GM21423 (cell line): ENCODE results near the gene CHST8.
"Not testable (repeated sequence)": the region's sequence is repeated elsewhere in the genome, so short reads cannot be mapped to it uniquely, and the experiment has no call there.

ENCODE experiments used
- ATAC-seq: cut with Tn5 transposase; IDR thresholded peaks from one replicate; pipeline ENCODE4 v1.9.1; 2021; ENCODE audit warnings: mild to moderate bottlenecking, moderate library complexity; ENCODE audit not compliant: unreplicated experiment

Gene CHST8

DNA sequence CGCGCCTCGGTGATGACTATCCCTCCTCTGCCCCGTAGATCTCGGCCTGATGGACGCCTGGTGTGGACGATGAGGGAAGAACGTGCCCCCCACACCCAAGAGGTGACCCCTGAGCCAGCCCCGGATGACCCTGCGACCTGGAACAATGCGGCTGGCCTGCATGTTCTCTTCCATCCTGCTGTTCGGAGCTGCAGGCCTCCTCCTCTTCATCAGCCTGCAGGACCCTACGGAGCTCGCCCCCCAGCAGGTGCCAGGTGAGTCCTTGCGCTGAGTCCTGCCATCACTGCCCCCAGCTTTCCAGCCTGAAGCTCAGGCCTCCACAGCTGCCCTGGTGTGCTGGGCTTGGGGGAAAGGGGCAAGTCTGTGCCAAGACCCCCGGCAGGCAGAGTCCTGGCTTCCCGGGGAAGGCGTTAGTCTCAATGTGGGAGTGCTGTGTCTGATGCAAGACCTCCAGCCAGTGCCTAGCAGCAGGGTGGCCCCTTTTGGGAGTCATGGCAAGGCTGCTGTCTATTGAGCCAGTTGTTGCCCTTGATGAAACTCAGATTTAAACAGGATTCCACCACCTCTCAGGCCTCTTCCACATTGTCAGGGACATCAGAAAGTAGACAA, 67.5 kb downstream of the CHST8 start:
- ATAC-seq: no peak

DNA sequence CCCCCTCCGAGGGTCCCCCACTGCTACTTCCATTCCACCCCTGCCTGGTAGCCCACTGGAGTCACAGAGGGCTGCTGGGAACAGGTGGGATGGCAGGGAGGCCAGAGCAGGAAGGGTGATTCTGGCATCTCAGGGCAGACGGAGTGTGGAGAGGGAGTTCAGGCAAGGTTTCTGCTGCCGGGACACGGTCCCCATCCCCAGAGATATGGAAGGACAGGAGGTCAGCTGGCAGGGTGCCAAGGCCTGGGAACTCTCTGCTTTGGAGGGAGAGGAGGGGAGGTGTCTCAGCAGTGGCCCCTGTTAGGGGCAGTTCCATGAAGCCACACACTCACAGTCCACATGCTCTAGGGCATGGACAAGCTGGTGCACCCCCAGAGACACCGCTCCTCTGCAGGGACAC, 68.1 kb downstream of the CHST8 start:
- no peak for ATAC-seq

DNA sequence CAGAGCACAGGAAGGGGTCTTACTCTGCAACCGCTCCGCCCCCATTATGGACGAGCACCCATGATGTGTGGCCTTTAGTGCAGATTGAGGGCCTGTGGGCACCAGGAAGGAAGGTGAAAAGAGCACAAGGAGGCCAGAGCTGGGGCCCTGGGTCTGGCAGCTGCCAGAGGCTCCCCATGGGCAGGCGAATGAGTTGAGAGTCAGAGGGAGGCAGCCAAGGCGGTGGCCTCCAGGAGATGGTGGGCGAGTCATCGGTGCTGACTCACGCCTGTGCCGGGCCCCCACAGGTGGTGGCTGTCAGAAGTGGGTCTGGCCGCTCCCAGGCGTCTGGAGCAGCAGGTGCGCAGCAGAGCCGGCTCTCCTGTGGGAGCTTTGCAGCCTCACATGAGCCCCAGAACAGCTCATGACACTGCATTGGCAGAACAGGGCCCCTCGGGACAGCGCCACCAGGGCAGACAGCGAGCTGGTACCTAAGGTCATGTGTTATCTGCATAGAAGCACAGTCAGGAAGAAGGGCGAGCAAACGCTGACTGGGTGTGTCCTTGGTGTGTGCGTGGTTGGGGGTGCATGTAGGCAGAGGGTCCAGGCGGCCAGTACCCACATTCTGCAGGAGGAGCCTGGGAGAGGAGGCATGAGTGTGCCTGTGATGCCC, 68.8 kb downstream of the CHST8 start:
- ATAC-seq: no peak

DNA sequence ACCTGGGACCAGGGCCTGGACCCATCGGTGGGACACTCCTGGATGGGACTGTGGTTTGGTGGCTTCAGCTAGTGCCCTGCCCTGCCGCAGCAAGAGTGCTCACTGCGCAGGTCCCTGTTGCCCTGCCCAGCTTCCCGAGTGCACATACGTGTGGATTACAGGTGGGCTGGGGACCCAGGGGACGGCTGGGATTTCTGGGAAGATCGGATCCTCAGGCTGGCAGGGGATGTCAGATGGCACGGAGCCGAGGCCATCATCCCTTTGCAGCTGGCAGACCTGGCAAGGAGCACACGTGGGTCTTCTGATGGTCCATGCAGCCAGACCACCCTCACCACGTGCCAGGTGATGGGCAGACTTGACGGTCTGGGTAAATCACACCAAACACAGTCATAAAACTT, 69.3 kb downstream of the CHST8 start:
- ATAC-seq: no peak

DNA sequence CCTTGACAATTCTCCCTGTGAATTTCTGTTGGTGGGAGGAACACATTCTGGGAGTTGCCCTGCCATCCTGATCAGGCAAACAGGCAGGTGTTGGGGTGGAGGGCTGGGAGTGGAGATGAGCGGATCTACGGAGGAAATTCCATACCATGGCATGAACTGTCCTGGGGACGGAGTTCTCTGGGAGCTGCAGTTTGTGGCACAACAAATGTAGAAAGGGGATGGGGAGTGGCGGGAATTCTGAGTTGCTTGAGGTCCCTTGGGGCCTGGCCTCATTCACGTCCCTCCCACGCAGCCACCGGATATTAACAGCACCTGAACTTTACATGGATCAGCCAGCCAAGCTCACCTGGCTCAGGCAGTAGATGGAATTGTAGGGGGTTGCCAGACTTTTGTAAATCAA, 70.0 kb downstream of the CHST8 start:
- no peak for ATAC-seq

DNA sequence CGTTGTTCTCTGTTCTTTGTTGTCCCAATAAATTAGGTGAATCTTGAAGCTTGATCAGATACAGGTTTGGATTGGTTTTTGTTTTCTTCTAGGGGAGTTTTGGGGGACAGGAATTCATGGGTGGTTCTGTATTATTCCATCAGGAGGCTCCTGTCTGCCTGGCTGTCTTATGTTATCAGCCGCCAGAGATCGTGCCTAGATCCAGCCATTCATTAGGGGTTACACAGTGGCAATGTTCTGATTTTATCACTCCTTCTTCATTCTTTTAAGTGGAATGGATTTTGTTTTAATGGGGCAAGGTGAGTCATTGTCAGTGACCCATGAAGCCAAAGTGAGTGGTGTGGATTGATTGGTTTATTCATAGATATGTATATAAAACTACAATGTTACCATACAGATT, 71.9 kb downstream of the CHST8 start:
- no peak for ATAC-seq

DNA sequence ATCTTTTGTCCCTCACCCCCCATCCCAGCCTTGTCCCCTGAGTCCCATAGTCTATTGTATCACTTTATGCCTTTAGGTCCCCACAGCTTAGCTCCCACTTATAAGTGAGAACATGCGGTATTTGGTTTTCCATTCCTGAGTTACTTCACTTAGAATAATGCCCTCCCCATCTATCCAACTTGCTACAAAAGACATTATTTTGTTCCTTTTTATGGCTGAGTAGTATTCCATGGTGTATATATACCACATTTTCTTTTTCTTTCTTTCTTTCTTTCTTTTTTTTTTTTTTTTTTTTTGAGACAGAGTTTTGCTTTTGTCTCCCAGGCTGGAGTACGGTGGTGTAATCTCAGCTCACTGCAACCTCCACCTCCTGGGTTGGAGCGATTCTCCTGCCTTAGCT, 73.8 kb downstream of the CHST8 start:
- not testable (repeated sequence) for ATAC-seq

DNA sequence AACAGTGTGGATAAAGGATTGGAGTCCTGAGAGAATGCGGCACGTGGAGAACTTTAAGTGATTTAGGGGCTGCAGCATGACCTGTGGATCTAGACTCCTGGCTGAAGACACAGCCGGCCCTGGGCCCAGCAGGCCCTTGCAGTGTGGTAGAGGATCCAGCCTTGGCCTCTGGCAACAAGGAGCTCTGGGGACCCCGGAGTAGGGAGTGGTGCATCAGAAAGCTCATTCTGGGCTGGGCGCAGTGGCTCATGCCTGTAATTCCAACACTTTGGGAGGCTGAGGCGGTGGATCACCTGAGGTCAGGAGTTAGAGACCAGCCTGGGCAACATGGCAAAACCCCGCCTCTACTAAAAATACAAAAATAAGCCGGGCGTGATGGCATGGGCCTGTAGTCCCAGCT, 76.0 kb downstream of the CHST8 start:
- no peak for ATAC-seq

DNA sequence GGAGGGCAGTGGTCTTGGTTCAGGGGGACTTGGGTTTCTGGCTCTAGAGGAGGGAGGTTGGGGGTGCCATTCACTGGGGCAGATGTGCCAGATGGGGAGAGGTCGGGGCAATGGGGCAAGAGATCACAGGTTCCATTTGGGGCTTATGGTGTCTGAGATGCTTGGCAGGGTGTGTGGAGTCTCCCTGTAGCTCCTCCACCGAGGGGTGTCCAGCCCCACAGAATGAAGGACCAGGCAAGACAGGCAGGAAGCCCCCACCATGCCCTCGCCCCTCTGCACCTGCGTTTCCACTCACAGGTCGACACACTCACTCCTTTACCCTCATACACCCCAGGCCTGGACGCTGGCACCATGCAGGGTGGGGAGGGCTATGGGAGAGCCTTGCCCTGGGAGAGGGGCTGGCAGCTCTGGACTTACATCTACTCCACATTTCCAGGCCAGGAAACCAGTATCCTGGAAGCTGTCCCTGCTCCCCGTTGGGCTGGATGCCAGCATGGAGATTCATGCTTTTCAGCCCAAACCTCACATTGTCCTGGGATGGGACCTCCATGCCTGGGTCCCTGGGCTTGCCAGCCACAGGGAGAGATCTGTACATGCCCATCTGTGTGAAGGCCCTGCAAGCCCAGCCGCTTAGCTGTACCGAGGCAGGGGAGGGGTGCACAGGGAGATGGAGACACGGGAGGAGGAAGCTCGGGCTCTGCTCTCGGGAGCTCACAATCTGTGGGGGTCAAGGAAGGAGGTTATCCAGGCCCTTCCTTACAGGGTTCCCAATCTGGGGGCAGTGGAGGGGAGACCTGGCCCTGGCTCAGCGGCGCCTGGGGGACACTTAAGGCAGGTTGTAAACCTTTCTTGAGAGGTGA, 77.1 kb downstream of the CHST8 start:
- ATAC-seq: no peak

DNA sequence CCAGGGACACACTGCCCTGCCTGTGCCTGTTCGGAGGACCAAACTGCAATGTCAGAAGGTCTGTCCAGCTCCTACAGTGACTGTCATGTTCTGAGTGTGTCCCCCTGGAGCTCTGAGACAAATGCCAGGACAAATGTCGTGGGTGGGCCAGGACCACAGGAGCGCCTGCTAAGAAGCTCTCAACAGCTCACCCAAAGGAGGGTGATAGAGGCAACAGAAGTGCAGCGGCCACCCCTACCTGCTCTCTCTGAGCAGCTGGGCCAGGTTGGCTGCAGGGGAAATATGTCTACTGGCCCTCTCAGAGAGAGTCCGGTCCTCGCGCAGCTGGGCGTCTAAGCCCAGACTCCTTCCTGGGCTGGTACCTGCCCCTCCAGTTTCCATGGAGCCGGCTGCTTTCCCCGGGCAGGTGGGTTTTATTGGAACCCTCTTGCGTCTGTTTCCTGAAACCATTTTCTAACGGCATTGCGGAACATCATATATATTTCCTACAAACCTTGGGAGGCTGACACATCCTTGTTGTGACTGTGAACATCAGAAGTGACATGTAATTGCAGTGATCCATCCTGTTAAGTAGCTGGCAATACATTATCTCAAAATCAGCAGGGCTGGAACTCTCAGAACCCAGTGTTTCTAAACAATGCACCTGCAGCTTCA, 78.1 kb downstream of the CHST8 start:
- no peak for ATAC-seq

DNA sequence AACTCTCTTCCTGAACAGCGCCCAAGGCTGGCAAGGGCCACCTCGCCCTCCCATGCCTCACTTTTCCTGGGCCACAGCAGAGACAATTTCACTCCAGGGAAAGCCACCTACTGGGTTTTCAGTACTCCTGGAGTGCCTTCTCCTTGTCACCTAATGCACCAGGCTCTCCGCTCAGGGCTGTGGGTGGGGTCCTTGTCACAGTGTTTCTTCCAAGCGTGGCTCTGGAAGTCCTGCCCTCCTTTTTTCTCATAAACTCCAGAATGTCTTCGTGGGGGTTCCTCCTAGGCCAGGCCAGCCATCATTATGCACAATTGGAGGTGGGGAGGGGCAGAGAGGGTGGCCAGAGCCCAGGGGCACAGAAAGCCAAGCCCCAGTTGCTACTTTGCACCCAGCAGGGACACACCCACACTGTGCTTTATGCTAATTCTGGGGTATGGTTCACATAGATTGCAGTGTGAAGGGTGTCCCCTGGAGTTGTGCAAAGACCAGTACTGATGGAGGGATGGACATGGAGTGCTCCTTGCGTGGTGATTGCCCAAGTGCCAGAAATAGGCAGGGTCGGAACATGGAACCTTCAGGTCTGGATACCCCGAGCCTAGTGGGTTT, 78.8 kb downstream of the CHST8 start:
- ATAC-seq: no peak

DNA sequence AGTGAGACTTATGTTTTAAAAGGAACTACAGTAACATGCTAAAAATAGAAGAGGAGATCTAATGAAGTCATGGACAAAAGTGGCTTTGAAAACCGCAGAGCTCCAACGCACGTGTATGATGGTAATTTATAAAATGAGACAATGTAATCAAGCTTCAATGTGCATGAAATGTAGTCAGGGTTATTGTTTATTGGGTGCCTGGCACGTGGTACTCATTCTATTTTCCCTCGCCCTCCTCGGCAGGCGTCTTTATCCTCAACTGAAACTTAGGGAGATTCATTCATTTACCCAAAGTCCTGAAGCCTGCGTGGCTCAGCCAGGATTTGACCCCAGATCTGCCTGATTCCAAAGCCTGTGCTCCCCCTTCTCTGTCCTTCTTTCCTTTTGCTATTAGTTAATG, 79.8 kb downstream of the CHST8 start:
- no peak for ATAC-seq

DNA sequence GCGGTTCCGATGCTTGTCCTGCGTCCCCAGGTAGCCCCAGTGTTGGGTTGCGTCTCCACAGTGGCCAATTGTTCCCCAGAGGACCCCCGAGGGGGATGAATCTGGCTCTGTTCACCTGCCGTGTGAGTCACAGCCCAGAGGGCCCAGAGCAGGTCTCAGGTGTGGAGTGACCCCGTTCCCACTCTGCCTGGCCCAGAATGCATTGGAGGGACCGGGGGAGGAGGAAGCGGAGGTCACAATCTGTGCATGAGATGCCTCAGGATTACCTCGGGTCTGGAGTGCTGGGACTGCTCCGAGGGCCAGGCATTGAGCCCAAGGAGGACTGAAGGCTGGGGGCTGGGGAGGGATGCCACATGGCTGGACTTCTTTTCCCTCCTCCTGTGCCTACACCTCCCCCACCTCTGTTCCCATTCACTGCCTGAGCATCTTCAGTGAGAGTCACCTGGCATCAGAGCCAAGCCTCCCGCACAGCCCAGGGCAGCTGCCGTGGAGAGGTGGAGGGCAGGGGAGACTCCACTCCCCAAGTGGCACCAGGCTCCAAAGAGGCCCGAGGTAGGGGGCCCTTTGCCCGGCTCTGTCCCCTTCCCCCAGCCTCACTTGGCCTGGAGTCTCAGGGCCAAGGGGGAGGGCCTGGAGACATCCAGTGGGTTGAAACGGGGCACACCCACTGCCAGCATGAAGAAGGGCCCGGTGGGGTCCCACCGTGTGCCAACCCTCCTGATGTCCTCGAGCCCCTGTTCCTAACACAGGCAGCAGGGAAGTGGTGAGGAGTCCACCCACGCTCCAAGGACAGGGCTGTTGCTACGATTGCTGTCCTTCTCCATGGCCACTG, 81.1 kb downstream of the CHST8 start:
- no peak for ATAC-seq

DNA sequence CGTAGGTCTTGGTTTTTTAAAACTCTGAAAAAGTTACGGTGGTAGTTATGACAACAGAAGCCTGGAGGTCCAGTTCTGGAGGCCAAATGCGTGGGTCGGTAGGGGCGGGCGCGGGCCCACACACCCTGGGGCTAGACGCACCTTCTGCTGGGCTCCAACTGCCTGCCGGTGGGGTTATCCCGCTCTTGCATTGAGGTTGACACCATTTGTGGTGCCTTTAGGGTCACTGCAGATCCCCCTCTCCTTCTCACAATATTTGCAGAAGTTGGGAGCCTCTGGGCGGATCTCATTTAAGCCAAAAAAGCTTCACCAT, 81.6 kb downstream of the CHST8 start:
- ATAC-seq: no peak

DNA sequence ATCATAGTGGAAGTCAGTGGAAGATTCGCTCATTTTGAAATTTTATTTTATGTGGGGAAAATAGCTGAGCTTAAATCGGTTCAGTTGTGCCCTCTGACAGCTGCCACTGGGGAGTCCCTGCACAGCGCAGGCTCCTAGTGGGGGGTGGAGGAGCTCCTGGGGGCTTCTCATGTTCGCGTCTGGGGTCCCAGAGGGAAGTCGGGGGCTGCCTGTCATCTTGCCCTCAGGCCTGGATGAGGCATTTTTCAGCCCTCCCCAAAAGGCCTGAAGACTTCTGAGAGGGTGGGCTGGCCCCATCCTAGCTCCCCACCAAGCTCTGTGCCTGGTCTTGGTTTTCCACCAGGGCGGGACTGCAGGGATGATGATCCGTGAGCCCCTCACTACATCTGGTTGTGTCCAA, 82.1 kb downstream of the CHST8 start:
- ATAC-seq: no peak

DNA sequence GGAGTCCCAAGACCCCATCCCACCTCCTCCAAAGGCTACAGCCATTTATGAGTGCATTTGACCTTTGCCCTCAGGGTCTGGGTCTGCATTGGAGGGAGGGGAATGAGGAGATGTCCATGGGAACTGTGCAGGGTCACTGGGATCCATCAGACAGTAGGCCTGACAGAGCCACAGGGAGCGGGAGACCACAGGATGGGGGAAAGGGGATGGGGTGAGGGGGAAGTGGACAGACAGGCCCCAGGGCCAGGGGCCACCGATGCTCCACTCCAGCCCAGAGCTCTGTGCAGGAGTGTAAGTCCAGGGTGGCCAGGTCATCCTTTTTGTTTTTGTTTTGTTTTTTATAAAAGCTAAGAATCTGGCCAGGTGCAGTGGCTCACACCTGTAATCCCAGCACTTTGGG, 82.5 kb downstream of the CHST8 start:
- ATAC-seq: no peak

DNA sequence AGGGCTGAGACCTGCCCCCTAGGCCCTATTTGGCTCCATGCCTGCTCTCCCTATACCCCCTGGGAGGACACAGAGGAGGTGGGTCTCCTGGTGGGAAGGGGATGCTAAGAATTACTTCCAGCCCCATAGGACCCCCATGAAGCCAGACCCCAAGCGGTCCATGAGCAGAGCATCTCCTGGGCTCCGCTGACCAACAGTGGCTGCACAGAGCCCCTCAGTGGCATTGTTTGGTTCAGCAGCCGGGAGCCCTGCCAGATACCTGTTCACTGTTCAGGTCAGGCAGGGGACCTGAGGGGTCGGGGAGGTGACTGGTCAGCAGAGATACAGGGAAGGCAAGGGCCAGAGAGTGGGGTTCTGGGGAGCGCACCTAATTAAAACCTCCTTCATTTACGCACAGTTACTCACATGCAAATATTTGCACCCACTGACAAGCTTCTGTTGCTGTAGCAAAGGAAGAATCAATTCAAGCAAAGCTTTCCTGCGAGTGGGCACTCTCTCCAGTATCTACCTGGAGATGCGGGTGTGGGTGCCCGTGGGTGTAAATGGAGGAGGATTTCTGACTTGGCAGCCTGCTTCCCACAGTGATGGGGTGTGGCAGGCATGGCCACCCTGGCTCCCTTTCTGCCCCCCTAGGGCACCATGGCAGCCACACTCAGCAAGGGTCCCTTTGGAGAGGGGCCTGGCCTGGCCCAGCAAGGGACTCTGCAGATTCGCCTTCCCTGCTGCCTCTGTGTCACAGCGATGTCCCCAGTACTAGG, 83.5 kb downstream of the CHST8 start:
- ATAC-seq: no peak

DNA sequence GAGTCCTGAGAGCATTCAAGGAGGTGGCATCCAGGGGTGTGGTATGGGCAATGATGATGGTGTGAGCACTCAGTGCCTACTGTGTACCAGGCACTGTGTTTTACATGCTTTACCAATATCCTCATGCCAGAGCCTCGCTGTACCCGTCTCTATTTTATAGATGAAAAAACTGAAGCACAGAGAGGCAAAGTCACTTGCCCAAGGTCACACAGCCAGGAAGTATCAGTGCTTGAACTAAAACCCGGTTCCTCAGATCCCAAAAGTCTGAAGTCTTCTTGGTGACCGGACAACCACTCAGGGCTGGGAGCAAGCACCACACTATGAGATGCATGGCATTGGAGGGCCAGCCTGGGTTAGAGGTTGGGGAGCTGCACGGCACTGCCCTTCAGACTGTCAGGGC, 84.1 kb downstream of the CHST8 start:
- ATAC-seq: no peak

DNA sequence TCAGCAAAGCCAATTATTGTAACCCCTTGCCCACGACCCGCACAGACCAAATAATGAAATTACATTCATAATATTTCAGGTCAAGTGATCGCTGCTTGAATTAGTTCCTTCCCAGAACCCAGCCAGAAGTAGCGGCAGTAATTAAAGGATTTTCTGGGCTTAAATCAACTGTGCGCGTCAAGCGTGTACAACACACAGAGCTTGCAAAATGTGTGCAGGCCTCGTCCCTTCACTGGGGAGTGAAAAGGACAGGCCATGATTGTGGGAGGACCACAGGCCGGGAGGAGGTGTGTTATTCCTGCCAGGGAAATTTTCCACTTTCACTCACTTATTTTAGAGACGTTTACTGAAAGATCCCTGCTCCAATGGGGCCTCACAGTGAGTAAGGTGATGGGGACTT, 84.9 kb downstream of the CHST8 start:
- no peak for ATAC-seq

DNA sequence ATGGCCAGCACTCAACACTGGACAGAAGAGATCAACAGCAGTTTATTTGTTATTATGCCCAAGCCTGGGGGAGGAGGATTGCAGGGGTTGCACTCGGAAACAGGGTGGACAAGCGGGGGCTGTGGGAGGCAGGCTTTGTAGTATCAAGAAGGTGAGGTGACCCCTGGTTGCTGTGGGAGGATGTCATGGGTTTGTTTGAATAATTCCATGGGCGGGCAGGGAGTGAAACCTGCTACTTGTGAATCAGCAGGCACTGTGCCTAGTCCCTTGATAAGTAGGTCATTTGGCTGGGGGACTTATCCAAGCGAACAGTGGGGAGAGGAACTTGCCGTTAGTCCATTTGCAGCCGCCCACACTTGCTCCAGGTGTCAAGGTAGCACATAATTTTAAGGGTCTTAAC, 90.5 kb downstream of the CHST8 start:
- ATAC-seq: no peak
